Measurements from ENCODE around the gene KRR1.

The KRR1 gene

DNA sequence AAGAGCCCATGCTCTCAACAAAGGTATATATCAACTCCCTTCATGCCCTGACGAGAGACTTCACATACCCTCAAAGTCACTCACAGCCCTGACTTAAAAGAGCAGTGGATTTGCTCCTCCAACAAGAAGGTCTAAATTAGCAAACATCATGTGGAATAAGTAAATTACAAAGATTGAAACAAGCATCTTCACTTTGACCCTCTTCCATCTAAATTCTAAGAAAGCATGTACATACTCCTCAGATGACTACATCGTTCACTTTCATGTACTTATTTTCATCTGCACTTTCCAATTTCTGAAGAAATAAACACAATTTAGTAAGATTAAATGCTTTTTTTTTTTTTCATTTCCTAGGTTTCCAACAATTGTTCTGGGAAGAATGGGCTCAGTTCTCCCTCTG, 38.6 kb upstream of the KRR1 start:
- Histone ChIP-seq H3K4me1 (ENCODE audit: control insufficient read depth, insufficient read depth, low read length) (peaks cover 6% of the 10 kb centered on the region), H3K4me3 (ENCODE audit: insufficient read depth, low read depth, low read length) (no peak overlapping the region), H3K27ac (ENCODE audit: insufficient read depth, low read depth, low read length, poor library complexity, severe bottlenecking) (no peak overlapping the region), H3K9me3 (ENCODE audit: control insufficient read depth, low read length) (no peaks in the 10 kb centered on the region), H3K27me3 (ENCODE audit: control insufficient read depth, insufficient read depth, low read length, poor library complexity, severe bottlenecking) (no peaks in the 10 kb centered on the region), H3K36me3 (ENCODE audit: control insufficient read depth, insufficient read depth, low read length) (no peaks in the 10 kb centered on the region)
- WGBS, 2 experiments = 87 to 89% methylated on average over 2 of the region's 2 CpGs

DNA sequence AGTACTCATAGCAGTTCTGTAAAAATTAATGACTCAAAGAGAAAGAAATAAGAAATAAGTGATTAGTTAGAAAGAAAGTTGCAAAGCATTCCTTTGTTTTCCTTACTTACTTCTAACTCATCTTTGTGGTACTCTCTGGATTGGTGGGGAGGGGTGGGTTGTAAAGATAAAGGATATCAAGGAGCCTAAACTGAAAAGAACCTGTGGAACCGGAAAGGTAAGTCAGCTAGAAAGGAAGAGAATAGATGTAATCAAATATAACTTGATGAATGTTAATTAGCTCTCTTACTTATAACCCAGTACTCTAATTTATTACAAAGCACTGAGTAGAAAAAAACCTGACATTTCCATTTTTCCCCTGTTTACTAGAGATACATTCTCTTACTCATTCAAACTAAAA, 37.5 kb upstream of the KRR1 start:
- WGBS, 2 experiments = 57% methylated on average over 1 of the region's 1 CpG; no CpG with 5 or more reads in 1 of the 2 experiments
- no peak overlapping the region for H3K27ac ChIP-seq (ENCODE audit: insufficient read depth, low read depth, low read length, poor library complexity, severe bottlenecking)
- H3K9me3 ChIP-seq (ENCODE audit: control insufficient read depth, low read length) = no peaks in the 10 kb centered on the region
- H3K4me1 ChIP-seq (ENCODE audit: control insufficient read depth, insufficient read depth, low read length) = peaks cover 3% of the 10 kb centered on the region
- no peaks in the 10 kb centered on the region for H3K27me3 ChIP-seq (ENCODE audit: control insufficient read depth, insufficient read depth, low read length, poor library complexity, severe bottlenecking)
- no peaks in the 10 kb centered on the region for H3K36me3 ChIP-seq (ENCODE audit: control insufficient read depth, insufficient read depth, low read length)
- no peak overlapping the region for H3K4me3 ChIP-seq (ENCODE audit: insufficient read depth, low read depth, low read length)

DNA sequence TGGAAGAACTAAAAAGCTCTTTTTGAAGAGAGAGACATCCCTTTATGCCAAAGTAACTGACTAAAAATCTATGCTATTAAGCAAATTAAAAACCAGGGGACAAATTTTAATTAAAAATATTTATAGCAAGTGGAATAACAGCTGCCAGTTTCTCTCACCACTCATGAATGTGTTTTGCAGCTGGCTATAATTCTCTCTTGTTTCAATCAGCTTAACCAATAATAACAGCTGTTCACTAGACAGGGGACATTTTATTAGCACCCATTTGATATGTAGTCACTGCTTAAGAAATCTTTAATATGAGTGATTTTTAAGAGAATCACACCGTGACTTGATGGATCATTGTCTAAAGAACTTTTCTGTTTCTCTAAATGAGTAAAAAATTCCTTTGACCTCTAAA, 34.2 kb upstream of the KRR1 start:
- Histone ChIP-seq H3K9me3 (ENCODE audit: control insufficient read depth, low read length) (no peaks in the 10 kb centered on the region), H3K27ac (ENCODE audit: insufficient read depth, low read depth, low read length, poor library complexity, severe bottlenecking) (no peak overlapping the region), H3K36me3 (ENCODE audit: control insufficient read depth, insufficient read depth, low read length) (no peaks in the 10 kb centered on the region), H3K4me3 (ENCODE audit: insufficient read depth, low read depth, low read length) (no peak overlapping the region), H3K4me1 (ENCODE audit: control insufficient read depth, insufficient read depth, low read length) (no peaks in the 10 kb centered on the region), H3K27me3 (ENCODE audit: control insufficient read depth, insufficient read depth, low read length, poor library complexity, severe bottlenecking) (no peaks in the 10 kb centered on the region)
- WGBS, 2 experiments = 92 to 100% methylated on average over 1 of the region's 1 CpG

DNA sequence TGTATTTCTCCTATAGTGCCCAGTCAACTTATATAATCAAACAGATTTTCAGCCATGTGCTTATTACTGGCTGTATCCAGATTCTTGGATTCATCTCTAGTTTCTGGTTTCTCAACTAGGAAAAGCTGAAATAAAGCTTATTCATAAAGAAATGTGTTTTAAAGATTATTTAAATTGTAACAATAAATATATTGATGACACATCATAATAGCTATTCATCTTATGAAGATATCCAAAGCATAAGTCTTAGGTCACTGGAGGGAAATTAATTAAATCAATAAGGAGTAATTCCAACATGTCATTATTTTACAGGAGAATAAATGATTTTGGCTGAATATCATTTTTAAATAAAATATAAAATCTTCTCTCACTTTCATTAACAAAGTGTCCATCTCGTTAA, 32.1 kb upstream of the KRR1 start:
- H3K4me3 ChIP-seq (ENCODE audit: insufficient read depth, low read depth, low read length) = no peak overlapping the region
- 90% methylated on average over 1 of the region's 1 CpG; no CpG with 5 or more reads in 1 of the 2 experiments for WGBS, 2 experiments
- no peaks in the 10 kb centered on the region for H3K4me1 ChIP-seq (ENCODE audit: control insufficient read depth, insufficient read depth, low read length)
- H3K27me3 ChIP-seq (ENCODE audit: control insufficient read depth, insufficient read depth, low read length, poor library complexity, severe bottlenecking) = no peaks in the 10 kb centered on the region
- no peaks in the 10 kb centered on the region for H3K9me3 ChIP-seq (ENCODE audit: control insufficient read depth, low read length)
- H3K36me3 ChIP-seq (ENCODE audit: control insufficient read depth, insufficient read depth, low read length) = no peaks in the 10 kb centered on the region
- H3K27ac ChIP-seq (ENCODE audit: insufficient read depth, low read depth, low read length, poor library complexity, severe bottlenecking) = no peak overlapping the region

DNA sequence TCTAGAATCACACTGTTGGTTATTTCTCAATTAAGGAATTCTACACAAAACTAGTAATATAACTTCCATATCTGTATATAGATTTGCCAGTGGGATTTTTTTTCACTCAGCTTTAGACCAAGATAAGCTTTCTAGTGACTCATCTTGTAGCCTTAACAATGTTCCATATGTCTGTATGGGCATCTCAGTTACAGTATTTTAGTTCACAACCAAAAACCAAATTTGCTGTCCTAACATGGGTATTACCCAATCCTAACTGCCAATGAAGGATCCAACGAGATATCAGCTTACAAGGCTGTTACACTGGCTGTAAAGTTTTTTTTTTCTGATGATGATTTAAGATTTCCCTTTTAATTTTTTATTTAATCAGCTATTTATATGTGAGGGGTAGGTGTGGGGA, 31.5 kb upstream of the KRR1 start:
- H3K4me1 ChIP-seq (ENCODE audit: control insufficient read depth, insufficient read depth, low read length) = no peaks in the 10 kb centered on the region
- 83 to 100% methylated on average over 1 of the region's 1 CpG for WGBS, 2 experiments
- H3K27ac ChIP-seq (ENCODE audit: insufficient read depth, low read depth, low read length, poor library complexity, severe bottlenecking) = no peak overlapping the region
- no peaks in the 10 kb centered on the region for H3K36me3 ChIP-seq (ENCODE audit: control insufficient read depth, insufficient read depth, low read length)
- H3K4me3 ChIP-seq (ENCODE audit: insufficient read depth, low read depth, low read length) = no peak overlapping the region
- no peaks in the 10 kb centered on the region for H3K27me3 ChIP-seq (ENCODE audit: control insufficient read depth, insufficient read depth, low read length, poor library complexity, severe bottlenecking)
- no peaks in the 10 kb centered on the region for H3K9me3 ChIP-seq (ENCODE audit: control insufficient read depth, low read length)

DNA sequence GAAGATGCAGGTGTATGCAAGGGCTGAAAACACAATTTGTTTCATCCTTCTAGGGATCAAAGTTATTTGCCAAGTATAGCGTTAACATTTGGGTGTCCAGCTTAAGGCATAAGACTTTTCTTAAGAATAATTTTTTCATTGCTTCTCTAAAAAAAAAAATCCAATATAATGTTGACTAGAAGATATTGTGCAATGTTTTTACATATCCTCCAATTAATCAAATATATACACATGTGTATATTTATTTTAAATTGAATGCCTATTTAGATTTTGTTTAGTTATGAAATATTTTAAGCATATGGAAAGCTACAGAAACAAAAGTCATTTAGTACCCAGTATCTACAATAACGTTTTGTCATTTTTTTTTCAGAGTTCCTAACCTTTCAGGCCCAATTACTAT, 28.5 kb upstream of the KRR1 start:
- Histone ChIP-seq H3K9me3 (ENCODE audit: control insufficient read depth, low read length) (no peaks in the 10 kb centered on the region), H3K36me3 (ENCODE audit: control insufficient read depth, insufficient read depth, low read length) (no peaks in the 10 kb centered on the region), H3K27ac (ENCODE audit: insufficient read depth, low read depth, low read length, poor library complexity, severe bottlenecking) (no peak overlapping the region), H3K4me3 (ENCODE audit: insufficient read depth, low read depth, low read length) (no peak overlapping the region), H3K27me3 (ENCODE audit: control insufficient read depth, insufficient read depth, low read length, poor library complexity, severe bottlenecking) (no peaks in the 10 kb centered on the region), H3K4me1 (ENCODE audit: control insufficient read depth, insufficient read depth, low read length) (no peaks in the 10 kb centered on the region)
- WGBS, 2 experiments = 86 to 90% methylated on average over 2 of the region's 2 CpGs

DNA sequence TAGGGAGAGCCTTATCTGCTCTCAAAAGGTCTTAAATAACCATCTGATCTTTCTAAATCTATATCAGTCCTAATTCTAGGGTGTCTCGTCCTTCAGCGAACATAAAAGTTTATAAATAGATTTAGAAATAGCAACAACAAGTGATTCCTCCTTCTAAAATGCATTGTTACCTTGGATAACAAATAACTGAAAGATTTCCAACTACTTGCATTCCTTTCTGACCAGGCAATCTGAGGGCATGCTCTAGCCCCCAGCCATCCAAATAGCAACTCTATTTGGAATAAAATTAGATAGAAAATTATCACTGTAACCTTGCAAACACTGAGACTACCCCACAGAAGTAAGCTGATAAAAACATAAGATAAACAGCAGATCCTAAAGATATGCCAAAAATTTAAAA, 21.8 kb upstream of the KRR1 start:
- Histone ChIP-seq H3K4me3 (ENCODE audit: insufficient read depth, low read depth, low read length) (no peak overlapping the region), H3K27ac (ENCODE audit: insufficient read depth, low read depth, low read length, poor library complexity, severe bottlenecking) (no peak overlapping the region), H3K27me3 (ENCODE audit: control insufficient read depth, insufficient read depth, low read length, poor library complexity, severe bottlenecking) (no peaks in the 10 kb centered on the region), H3K36me3 (ENCODE audit: control insufficient read depth, insufficient read depth, low read length) (no peaks in the 10 kb centered on the region), H3K4me1 (ENCODE audit: control insufficient read depth, insufficient read depth, low read length) (no peaks in the 10 kb centered on the region), H3K9me3 (ENCODE audit: control insufficient read depth, low read length) (no peaks in the 10 kb centered on the region)
- WGBS, 2 experiments = 100% methylated on average over 2 of the region's 2 CpGs; no CpG with 5 or more reads in 1 of the 2 experiments

DNA sequence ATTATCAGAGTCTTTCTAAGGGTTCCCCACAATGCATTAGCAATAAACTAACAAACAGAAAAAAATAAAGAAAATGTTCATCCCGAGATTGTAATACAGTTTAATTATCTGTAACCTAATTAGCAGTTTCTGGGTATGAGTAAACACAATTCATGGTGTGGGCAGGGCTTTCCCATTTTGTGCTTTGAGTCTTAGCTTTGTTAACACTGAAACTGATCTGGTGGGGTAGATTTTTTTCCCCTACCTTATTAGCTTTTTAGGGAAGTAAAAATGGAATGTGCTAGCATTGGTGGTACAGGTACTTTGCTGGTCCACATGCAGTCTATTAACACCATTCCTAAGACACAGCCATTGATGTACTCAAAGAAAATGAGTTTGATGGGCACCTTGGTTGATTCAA, 18.4 kb upstream of the KRR1 start:
- Histone ChIP-seq H3K4me1 (ENCODE audit: control insufficient read depth, insufficient read depth, low read length) (no peaks in the 10 kb centered on the region), H3K36me3 (ENCODE audit: control insufficient read depth, insufficient read depth, low read length) (no peaks in the 10 kb centered on the region), H3K27ac (ENCODE audit: insufficient read depth, low read depth, low read length, poor library complexity, severe bottlenecking) (no peak overlapping the region), H3K4me3 (ENCODE audit: insufficient read depth, low read depth, low read length) (no peak overlapping the region), H3K27me3 (ENCODE audit: control insufficient read depth, insufficient read depth, low read length, poor library complexity, severe bottlenecking) (no peaks in the 10 kb centered on the region), H3K9me3 (ENCODE audit: control insufficient read depth, low read length) (no peaks in the 10 kb centered on the region)
- 92% methylated on average over 1 of the region's 1 CpG; no CpG with 5 or more reads in 1 of the 2 experiments for WGBS, 2 experiments

DNA sequence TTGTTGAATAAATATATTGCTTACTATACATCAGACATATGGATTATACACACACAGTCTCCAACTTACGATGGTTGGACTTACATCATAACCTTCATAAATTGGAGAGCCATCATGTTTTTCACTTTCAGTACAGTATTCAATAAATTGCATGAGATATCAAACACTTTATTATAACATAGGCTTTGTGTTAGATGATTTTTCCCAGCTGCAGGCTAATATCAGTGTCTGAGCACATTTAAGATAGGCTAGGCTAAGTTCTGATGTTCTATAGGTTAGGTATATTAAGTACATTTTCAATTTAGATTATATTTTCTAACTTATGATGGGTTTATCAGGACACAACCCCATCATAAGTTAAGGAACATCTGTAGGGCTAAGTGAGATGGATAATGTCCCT, 17.9 kb upstream of the KRR1 start:
- WGBS, 2 experiments = 100% methylated on average over 1 of the region's 1 CpG
- Histone ChIP-seq H3K27ac (ENCODE audit: insufficient read depth, low read depth, low read length, poor library complexity, severe bottlenecking) (no peak overlapping the region), H3K9me3 (ENCODE audit: control insufficient read depth, low read length) (no peaks in the 10 kb centered on the region), H3K36me3 (ENCODE audit: control insufficient read depth, insufficient read depth, low read length) (no peaks in the 10 kb centered on the region), H3K27me3 (ENCODE audit: control insufficient read depth, insufficient read depth, low read length, poor library complexity, severe bottlenecking) (no peaks in the 10 kb centered on the region), H3K4me3 (ENCODE audit: insufficient read depth, low read depth, low read length) (no peak overlapping the region), H3K4me1 (ENCODE audit: control insufficient read depth, insufficient read depth, low read length) (no peaks in the 10 kb centered on the region)

DNA sequence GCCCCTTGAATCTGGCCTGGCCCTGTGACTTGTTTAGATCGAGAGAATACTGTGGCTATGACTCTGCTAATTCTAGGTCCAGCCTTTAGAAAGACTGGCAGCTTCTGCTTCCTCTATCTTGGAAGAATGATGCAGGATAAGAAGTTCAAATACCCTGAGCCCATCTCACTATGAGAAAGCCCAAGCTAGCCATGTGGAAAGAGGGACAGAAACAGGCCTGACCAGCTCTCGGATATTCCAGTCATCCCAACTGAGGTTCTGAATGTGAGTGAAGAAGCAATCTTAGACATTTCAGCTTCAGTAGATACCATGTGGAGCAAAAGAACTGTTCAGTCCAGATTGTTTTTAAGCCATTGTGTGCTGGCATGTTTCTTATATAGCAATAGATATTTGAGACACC, 17.3 kb upstream of the KRR1 start:
- Histone ChIP-seq H3K27me3 (ENCODE audit: control insufficient read depth, insufficient read depth, low read length, poor library complexity, severe bottlenecking) (no peaks in the 10 kb centered on the region), H3K4me1 (ENCODE audit: control insufficient read depth, insufficient read depth, low read length) (no peaks in the 10 kb centered on the region), H3K36me3 (ENCODE audit: control insufficient read depth, insufficient read depth, low read length) (no peaks in the 10 kb centered on the region), H3K27ac (ENCODE audit: insufficient read depth, low read depth, low read length, poor library complexity, severe bottlenecking) (no peak overlapping the region), H3K4me3 (ENCODE audit: insufficient read depth, low read depth, low read length) (no peak overlapping the region), H3K9me3 (ENCODE audit: control insufficient read depth, low read length) (no peaks in the 10 kb centered on the region)
- 90 to 94% methylated on average over 2 of the region's 2 CpGs for WGBS, 2 experiments

DNA sequence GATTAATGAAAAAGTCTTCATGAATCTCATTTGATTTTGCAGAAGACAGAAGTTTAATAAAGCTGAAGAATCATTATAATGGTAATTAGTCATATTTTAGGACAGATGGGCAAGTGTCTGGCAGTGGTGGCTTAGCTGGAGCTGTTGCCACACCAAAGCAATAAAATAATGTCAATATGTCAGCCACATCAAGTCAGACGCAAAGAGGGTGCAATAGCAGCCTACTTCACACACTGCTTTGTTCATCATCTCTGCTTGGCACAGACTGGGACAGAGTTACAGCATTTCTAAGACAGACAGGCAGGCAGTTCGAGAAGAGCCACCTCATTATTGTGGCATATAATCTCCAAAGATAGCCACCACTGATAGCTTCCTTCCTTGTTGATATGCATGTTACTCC, 16.9 kb upstream of the KRR1 start:
- Histone ChIP-seq H3K27me3 (ENCODE audit: control insufficient read depth, insufficient read depth, low read length, poor library complexity, severe bottlenecking) (no peaks in the 10 kb centered on the region), H3K9me3 (ENCODE audit: control insufficient read depth, low read length) (no peaks in the 10 kb centered on the region), H3K4me1 (ENCODE audit: control insufficient read depth, insufficient read depth, low read length) (no peaks in the 10 kb centered on the region), H3K36me3 (ENCODE audit: control insufficient read depth, insufficient read depth, low read length) (no peaks in the 10 kb centered on the region), H3K27ac (ENCODE audit: insufficient read depth, low read depth, low read length, poor library complexity, severe bottlenecking) (no peak overlapping the region), H3K4me3 (ENCODE audit: insufficient read depth, low read depth, low read length) (no peak overlapping the region)
- 91 to 94% methylated on average over 2 of the region's 2 CpGs for WGBS, 2 experiments

Measured in ectodermal cell (in vitro differentiated cells).